GM18520 (cell line): Measurements from ENCODE around the gene EPHB6.

Experiments used
- ATAC-seq: cut with Tn5 transposase; IDR thresholded peaks from one replicate; pipeline ENCODE4 v1.9.1; 2021; ENCODE audit not compliant: unreplicated experiment

EPHB6 gene, protein sequence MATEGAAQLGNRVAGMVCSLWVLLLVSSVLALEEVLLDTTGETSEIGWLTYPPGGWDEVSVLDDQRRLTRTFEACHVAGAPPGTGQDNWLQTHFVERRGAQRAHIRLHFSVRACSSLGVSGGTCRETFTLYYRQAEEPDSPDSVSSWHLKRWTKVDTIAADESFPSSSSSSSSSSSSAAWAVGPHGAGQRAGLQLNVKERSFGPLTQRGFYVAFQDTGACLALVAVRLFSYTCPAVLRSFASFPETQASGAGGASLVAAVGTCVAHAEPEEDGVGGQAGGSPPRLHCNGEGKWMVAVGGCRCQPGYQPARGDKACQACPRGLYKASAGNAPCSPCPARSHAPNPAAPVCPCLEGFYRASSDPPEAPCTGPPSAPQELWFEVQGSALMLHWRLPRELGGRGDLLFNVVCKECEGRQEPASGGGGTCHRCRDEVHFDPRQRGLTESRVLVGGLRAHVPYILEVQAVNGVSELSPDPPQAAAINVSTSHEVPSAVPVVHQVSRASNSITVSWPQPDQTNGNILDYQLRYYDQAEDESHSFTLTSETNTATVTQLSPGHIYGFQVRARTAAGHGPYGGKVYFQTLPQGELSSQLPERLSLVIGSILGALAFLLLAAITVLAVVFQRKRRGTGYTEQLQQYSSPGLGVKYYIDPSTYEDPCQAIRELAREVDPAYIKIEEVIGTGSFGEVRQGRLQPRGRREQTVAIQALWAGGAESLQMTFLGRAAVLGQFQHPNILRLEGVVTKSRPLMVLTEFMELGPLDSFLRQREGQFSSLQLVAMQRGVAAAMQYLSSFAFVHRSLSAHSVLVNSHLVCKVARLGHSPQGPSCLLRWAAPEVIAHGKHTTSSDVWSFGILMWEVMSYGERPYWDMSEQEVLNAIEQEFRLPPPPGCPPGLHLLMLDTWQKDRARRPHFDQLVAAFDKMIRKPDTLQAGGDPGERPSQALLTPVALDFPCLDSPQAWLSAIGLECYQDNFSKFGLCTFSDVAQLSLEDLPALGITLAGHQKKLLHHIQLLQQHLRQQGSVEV

DNA sequence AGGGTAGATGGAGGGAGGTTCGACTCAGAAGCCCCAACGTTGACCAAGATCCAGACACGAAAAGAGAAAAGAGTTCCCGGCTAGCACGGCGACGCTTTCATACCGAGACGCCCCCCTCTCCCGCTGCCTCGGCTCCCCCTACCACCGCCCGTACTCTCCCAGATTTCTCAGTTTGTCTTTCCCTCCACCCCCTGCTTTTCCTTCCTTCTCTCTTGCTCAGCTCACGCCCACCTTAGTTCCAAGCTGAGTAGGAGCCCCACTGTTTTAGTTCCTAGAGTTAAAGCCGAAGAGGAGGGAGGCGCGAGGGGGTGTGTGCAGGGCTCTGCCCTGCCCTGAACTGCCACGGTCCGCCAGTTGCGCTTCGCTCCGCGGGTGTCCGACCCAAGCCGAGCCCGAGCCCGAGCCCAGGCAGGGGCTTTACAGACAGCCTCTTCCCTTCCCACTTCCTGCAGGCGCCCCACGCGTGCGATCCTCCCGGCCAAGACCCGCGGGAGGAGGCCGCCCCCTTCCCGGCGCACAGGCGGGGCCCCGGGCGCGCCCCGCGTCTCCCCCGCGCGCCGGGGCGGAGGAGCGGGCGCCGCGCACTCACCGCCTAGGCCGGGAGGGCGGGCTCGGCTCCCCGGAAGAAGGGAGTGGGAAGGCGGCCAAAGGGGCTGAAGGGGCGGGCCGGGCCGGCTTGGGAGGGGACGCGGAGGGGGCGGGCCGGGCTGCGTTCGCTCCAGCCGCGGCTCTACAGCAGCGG, at the start of gene EPHB6:
TSS of gene EPHB6 (plus strand) at position 705 of the 742 bp plus-strand sequence. CDS start 8,152 bp downstream, outside the sequence.
- ATAC-seq, result no peak

DNA sequence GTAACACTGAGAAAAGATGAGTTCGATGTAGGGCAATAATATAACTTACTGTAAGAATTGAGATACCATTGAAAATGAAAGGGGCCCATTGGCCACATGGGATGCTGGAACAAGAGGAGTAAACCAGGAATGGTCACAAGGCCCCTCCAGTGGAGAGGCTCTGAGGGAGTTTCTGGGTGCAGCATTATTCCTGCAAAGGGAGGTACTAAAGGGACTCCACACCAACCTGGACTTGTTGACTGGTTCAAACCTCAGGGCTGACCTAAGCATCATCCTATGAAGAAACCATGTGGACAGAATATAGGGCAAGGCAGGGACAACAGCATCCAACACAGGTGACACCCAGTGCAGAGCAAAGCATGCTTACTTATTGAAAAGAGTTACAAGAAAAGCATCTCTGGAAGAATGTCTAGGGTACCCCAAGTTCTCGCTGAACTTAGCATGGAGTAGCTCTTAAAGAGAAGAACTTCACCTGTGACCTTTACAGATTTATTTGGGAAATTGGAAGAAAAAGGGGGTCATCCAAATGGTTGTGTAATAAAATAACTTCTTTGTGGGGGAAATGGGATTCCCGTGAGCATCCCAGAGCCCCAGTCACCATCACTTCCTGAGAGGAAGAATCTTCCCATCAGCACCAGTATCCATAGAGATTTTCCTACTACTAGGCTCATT, 49.4 kb upstream of the EPHB6 start:
- no peak for ATAC-seq

GRCh38 chr7:142806022-142806356, 48.9 kb upstream of the EPHB6 start:
- no peak for ATAC-seq

- no peak for ATAC-seq
These were observed 47.9 kb upstream of the EPHB6 start for GRCh38 chr7:142806957-142807356.

GRCh38 chr7:142807855-142808460, 46.9 kb upstream of the EPHB6 start:
- ATAC-seq, result peak; percentile 17

DNA sequence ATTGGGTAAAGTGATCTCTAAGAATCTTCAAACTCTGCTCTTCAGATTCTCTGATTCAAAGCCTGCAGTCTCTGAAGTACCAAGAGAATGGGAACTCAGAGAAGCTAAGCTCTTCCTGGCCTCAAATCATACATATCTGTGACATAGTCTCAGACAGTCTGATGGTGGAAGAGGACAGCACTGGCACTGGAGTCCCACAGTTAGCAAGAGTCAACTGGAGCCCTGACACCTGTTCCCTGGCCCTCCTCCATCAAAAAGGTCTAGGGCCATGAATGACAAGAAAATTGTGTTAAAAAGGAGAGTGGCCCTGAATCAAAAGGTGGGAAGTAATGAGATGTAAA, 46.4 kb upstream of the EPHB6 start:
- peak; percentile 7 for ATAC-seq

DNA sequence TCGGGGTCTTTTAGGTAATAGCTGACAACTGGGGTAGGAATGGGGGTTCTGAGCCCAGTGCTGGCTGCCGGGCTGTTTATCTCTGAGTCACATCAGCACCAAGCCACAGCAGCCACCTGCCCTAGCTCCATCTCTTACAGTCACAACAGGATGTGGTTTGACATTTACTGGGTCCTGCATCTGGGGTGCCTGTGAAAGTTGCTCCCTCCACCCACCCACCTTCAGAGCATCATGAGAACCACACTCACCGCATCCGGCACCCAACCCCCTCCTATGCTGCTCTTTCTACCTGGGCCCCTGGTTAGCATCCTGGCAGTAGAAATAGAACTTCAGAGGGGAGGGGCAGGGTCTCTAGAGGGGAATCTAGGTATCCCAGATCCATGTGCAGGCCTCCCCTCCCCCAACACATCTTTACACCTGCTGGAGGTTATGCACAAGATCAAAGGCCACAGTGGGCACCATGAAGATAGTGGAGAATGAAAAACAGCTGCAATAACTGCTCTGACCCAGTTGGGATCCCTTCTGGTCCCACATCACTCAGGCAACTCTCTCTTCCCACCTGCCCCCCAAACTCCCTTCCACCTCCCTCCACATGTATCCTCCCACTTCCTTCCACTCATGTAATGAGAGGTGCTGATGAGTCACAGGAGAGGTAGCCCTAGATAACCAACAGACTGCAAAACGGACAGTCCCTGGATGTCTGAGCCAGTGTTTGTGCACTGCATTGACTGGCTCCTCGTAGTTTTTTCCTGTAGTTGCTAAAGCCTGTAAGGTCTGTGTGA, 45.9 kb upstream of the EPHB6 start:
- ATAC-seq, result peak; percentile 80

GRCh38 chr7:142809671-142810070, 45.2 kb upstream of the EPHB6 start:
- peak; percentile 6 for ATAC-seq

DNA sequence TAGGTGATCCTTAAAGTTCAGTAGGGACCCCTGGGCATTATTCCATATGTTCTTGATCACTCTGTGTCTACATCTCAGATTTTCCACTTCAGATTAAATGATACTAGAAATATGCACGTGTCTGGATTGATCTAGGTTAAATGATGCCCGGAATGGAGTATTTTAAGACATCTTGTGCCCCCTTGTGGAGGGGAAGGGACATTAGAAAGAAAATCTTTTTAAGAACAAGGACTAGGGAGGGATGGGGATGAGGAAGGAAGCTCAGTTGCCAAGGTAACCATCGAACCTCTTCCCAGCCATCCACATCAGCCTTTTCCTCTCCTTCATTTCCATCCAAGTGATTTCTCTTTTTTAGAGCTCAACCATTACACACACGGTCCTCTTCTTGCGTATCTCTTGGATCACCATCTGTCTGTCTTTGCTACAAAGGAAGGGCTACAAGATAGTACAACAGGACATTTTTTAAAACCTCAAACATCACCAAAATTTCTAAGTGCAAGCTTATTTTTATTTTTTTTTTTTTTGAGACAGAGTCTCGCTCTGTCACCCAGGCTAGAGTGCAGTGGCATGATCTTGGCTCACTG, 43.6 kb upstream of the EPHB6 start:
- ATAC-seq, result no peak

DNA sequence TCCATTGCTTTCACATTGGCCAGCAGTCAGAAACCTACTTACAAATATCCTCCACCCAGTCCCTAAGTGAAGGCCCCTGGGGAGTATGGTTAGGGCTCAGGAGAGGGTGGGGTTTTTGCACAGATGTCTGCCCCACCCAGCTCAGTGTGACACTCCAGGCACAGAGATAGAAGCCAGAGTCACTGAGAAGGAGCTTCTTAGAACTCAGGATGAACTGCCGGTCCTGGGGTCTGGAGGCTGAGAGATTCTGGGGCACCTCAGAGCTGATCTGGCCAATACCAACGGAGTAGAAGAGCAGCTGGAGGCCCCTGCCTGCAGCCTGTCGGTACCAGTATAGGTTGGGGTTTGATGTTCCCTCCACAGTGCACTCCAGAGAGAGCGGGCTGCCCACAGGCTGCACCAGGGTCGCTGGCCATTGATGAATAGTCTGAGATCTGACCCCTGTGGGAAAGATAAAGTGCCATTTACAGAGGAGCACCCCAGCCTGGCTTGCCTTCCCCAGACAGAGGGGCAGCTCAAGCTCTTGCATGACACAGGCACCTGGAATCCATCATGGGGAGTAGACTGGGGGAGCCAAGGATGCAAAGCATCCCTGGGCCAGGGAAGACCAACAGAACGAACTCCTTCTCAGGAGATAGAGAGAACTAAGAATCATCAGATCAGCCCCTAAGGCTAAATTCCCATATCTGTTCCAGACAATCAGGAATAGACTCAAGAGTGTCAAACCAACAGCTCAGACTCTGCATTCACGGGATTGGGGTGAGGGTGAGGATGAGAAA, 42.2 kb upstream of the EPHB6 start:
- ATAC-seq, result no peak

DNA sequence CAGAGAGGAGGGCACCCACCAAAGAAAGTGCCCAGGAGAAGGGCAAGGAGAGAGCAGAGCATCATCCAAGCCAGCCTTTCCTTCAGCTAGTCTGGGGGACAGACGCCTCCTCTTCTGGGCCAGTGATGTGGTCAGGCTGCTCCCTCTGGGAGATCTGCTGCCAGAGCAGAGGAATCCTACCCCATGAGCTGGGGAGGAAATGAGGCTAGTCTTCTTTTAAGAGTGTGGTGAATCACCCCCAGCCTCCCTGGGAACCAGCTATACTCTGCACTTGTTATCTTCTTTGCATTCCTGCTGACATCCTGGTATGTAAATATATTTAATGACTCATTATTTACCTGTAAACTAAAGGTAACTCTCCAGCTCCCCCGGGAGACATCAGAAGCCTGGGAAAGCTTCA, 41.6 kb upstream of the EPHB6 start:
- no peak for ATAC-seq

DNA sequence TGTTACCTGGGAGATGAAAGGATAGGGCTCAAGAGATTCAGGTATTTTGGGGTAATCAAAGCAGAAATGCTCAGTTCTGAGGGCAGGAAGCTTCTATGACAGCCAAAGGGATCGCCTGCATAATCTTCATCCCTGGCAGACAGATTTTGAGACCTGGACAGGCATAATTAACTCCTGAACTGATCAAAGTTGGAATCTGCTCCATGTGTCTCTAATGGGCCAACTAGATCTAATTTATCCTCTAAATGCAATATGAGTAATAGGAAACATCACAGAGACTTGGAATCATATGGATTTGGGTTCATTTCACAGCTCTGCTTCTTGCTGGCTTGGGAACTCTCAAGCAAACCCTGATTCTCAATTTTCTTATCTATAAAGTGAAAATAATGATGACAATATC, 41.2 kb upstream of the EPHB6 start:
- ATAC-seq, result no peak

DNA sequence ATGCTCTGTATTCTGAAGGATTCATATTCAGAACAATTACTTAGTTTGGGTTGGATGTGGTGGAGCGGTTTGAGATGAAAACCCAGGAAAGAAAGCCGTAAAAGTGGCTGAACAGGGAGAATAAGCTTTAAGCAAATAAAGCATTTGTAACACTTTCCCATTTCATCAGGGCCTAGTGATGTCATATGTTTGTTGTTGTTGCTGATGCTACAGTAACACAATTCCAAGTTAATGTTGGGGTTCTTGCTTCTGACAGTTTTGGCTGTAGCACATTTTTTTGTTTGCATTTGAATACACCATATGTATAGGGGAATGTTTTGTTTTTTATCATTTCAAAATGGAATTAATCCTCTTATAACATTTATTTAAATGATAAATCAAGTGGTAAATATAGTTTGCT, 40.4 kb upstream of the EPHB6 start:
- ATAC-seq, result no peak

- no peak for ATAC-seq
These were observed 39.7 kb upstream of the EPHB6 start for GRCh38 chr7:142815134-142815533.

- no peak for ATAC-seq
These were observed 37.4 kb upstream of the EPHB6 start for GRCh38 chr7:142817506-142817905.

DNA sequence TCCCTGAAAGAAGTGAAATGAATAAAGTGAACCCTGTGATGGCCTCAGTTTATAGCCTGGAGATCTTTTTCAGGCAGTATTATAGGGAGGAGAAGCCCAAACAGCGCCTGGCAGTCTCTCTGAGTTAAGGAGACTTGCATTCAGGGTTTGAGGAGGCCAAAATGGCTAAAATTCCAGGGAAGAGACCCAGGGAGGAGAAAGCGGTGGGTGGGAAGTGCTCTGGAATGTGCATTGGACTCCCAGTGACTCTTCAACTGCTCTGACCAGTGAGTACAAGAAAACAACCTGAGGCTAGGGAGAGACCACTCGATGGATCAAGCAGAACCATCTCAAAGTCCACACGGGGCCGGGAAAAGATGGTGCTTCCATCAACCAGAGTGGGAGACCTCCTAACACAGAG, 35.3 kb upstream of the EPHB6 start:
- ATAC-seq, result no peak

DNA sequence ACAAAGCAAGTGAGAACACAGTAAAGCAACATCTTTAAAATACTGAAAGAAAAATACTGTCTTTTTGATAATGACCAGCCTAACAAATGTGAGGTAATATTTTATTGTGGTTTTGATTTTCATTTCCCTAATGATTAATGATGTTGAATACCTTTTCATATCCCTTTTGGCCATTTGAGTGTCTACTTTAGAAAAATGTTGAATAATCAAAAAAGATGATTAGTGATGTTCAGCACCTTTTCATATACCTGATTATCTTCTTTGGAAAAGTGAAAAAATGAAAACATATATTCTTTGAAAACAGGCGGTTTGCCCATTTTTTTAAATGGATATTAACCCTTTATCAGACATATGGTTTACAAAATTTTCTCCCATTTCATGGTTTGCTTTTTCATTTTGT, 32.2 kb upstream of the EPHB6 start:
- no peak for ATAC-seq

DNA sequence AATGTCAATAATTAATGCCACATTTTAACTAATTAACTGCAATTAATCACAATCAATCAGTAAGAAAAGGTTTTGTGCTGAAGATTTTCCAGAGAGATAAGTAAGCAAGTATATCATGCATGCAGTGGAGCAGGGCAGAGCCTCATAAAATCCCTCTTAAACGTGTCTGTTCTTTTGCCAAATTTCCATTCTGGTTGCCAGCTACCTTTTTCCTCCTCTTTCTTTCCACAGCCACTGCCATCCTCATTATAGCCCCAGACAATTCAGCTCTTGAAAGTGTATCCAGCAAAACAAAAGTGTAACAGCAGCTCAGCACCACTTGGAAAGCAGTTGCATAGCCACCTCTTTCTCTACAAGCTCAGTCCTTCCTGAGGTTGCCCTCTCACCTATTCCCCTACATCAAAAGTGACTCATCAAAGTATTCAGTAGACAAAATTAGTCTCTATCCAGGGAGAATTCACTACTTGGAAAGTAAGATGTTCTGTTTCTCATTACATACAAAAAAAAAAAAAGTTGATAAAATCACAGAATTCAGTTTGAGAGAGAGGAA, 26.9 kb upstream of the EPHB6 start:
- no peak for ATAC-seq
